ENCODE data around the gene DPH7.

DNA sequence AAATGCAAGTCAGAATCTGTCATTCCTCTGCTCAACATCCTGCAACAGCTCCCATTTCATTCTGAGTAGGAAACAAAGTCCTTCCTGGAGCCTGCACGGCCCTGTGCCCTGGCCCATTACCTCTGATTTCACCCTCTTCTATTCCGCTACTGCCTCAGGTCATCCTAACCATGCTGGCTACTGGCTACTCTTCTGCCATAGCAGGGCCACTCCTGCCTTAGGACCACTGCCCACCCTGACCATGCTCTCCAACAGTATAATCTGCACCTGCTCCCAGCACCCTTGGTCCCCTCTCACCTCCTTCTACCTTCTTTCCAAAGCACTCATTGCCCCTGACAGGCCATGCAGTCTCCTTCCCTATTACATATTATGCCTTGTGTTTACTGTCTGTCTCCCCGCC is 8.2 kb downstream of the DPH7 start:
- TF ChIP-seq ZNF8 (CRISPR knock-in tag; IDR thresholded peaks at IDR 0.05) (no peak), BACH2 (CRISPR knock-in tag; IDR thresholded peaks at IDR 0.05; ENCODE audit: borderline replicate concordance) (no peak), ZNF565 (CRISPR knock-in tag; conservative IDR thresholded peaks at IDR 0.05; ENCODE audit: low read depth) (no peak), ZFP3 (CRISPR knock-in tag; IDR thresholded peaks at IDR 0.05) (no peak), ZNF70 (CRISPR knock-in tag; IDR thresholded peaks at IDR 0.05) (no peak), SNAI2 (CRISPR knock-in tag; IDR thresholded peaks at IDR 0.05) (no peak)
